ENCODE measurements around the gene DNAH3.

DNA sequence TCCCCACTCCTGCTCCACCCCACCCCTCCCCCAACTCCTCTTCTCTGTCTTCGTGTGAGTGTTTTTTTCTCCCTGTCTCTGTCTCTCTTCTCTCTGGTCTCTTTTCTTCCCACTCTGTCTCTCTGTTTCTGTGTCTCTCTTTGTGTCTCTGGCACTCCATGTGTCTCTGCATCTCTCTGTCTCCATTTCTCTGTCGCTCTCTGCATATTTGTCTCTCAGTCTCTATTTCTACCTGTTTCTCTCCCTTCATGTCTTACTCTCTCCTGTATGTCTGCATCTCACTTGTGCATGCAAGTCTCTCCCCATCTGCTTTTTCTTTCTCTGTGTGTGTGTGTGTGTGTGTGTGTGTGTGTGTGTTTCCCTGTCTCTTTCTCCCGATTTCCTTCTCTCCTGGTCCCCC lies 181.9 kb downstream of the DNAH3 start:
- TF ChIP-seq, protein P1, sequence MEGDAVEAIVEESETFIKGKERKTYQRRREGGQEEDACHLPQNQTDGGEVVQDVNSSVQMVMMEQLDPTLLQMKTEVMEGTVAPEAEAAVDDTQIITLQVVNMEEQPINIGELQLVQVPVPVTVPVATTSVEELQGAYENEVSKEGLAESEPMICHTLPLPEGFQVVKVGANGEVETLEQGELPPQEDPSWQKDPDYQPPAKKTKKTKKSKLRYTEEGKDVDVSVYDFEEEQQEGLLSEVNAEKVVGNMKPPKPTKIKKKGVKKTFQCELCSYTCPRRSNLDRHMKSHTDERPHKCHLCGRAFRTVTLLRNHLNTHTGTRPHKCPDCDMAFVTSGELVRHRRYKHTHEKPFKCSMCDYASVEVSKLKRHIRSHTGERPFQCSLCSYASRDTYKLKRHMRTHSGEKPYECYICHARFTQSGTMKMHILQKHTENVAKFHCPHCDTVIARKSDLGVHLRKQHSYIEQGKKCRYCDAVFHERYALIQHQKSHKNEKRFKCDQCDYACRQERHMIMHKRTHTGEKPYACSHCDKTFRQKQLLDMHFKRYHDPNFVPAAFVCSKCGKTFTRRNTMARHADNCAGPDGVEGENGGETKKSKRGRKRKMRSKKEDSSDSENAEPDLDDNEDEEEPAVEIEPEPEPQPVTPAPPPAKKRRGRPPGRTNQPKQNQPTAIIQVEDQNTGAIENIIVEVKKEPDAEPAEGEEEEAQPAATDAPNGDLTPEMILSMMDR (IDR thresholded peaks at IDR 0.05; ENCODE audit: low read depth, low read length) = no peak
- TF ChIP-seq EZH2phosphoT487 (IDR thresholded peaks at IDR 0.05; ENCODE audit: low read depth) = no peak
